ENCODE results near the gene AK3. TPM values are rescaled to one million over a fixed set of nuclear protein-coding genes. Genes with fewer than 3 reads are reported as not detected.

Gene AK3
- total RNA-seq, 1 donor from 2014 or later = 47.5 TPM

- no peaks in the 10 kb centered on the region for H3K27me3 Mint-ChIP-seq (ENCODE audit: unreplicated experiment)
- H3K9me3 Mint-ChIP-seq (ENCODE audit: unreplicated experiment) = no peaks in the 10 kb centered on the region
- H3K27ac Mint-ChIP-seq (ENCODE audit: unreplicated experiment) = no peak within 1 kb of the TSS
- TF ChIP-seq CTCF (IDR thresholded peaks at IDR 0.05) = peak; percentile 69
- H3K4me1 Mint-ChIP-seq (ENCODE audit: unreplicated experiment) = peaks cover 14% of the 10 kb centered on the region
- peaks cover 3% of the 10 kb centered on the region for H3K36me3 Mint-ChIP-seq (ENCODE audit: unreplicated experiment)
- peak; percentile 99 for DNase-seq (ENCODE audit: extremely low spot score, unreplicated experiment)
- no peak within 1 kb of the TSS for H3K4me3 Mint-ChIP-seq (ENCODE audit: unreplicated experiment)
These were observed 61.5 kb downstream of the AK3 start, which contains the start of gene CDC37L1 for GRCh38 chr9:4679268-4680172. Gene CDC37L1 (plus strand): TSS chr9:4679569. CDS start chr9:4679768, 199 bp downstream.

- no peak for DNase-seq (ENCODE audit: extremely low spot score, unreplicated experiment)
These were observed 62.2 kb downstream of the AK3 start for GRCh38 chr9:4678679-4679267.

GRCh38 chr9:4677392-4677791 lies 63.6 kb downstream of the AK3 start:
- no peak overlapping the region for H3K4me3 Mint-ChIP-seq (ENCODE audit: unreplicated experiment)
- no peaks in the 10 kb centered on the region for H3K36me3 Mint-ChIP-seq (ENCODE audit: unreplicated experiment)

More at GRCh38 chr9:4678679-4679267, 62.2 kb downstream of the AK3 start:
- no peak overlapping the region for H3K27ac Mint-ChIP-seq (ENCODE audit: unreplicated experiment)
- H3K4me1 Mint-ChIP-seq (ENCODE audit: unreplicated experiment) = peaks cover 18% of the 10 kb centered on the region
- H3K36me3 Mint-ChIP-seq (ENCODE audit: unreplicated experiment) = no peaks in the 10 kb centered on the region
- no peaks in the 10 kb centered on the region for H3K9me3 Mint-ChIP-seq (ENCODE audit: unreplicated experiment)
- no peaks in the 10 kb centered on the region for H3K27me3 Mint-ChIP-seq (ENCODE audit: unreplicated experiment)
- H3K4me3 Mint-ChIP-seq (ENCODE audit: unreplicated experiment) = no peak overlapping the region
- TF ChIP-seq CTCF (IDR thresholded peaks at IDR 0.05) = no peak

GRCh38 chr9:4674783-4675182 lies 66.2 kb downstream of the AK3 start:
- DNase-seq (ENCODE audit: extremely low spot score, unreplicated experiment) = no peak
- Mint-ChIP-seq H3K27ac (ENCODE audit: unreplicated experiment) (peak overlapping the region; percentile 56), H3K27me3 (ENCODE audit: unreplicated experiment) (no peaks in the 10 kb centered on the region), H3K4me3 (ENCODE audit: unreplicated experiment) (no peak overlapping the region), H3K4me1 (ENCODE audit: unreplicated experiment) (peaks cover 16% of the 10 kb centered on the region), H3K9me3 (ENCODE audit: unreplicated experiment) (no peaks in the 10 kb centered on the region), H3K36me3 (ENCODE audit: unreplicated experiment) (no peaks in the 10 kb centered on the region)
- TF ChIP-seq CTCF (IDR thresholded peaks at IDR 0.05) = no peak

More at GRCh38 chr9:4677392-4677791, 63.6 kb downstream of the AK3 start:
- DNase-seq (ENCODE audit: extremely low spot score, unreplicated experiment) = no peak
- Mint-ChIP-seq H3K27ac (ENCODE audit: unreplicated experiment) (no peak overlapping the region), H3K4me1 (ENCODE audit: unreplicated experiment) (peaks cover 18% of the 10 kb centered on the region), H3K9me3 (ENCODE audit: unreplicated experiment) (no peaks in the 10 kb centered on the region), H3K27me3 (ENCODE audit: unreplicated experiment) (no peaks in the 10 kb centered on the region)
- TF ChIP-seq CTCF (IDR thresholded peaks at IDR 0.05) = no peak

GRCh38 chr9:4671737-4672136 lies 69.3 kb downstream of the AK3 start:
- H3K27me3 Mint-ChIP-seq (ENCODE audit: unreplicated experiment) = peaks cover 9% of the 10 kb centered on the region
- H3K27ac Mint-ChIP-seq (ENCODE audit: unreplicated experiment) = no peak overlapping the region
- DNase-seq (ENCODE audit: extremely low spot score, unreplicated experiment) = no peak
- no peaks in the 10 kb centered on the region for H3K36me3 Mint-ChIP-seq (ENCODE audit: unreplicated experiment)
- H3K4me3 Mint-ChIP-seq (ENCODE audit: unreplicated experiment) = no peak overlapping the region
- H3K4me1 Mint-ChIP-seq (ENCODE audit: unreplicated experiment) = peaks cover 17% of the 10 kb centered on the region
- TF ChIP-seq CTCF (IDR thresholded peaks at IDR 0.05) = no peak
- H3K9me3 Mint-ChIP-seq (ENCODE audit: unreplicated experiment) = no peaks in the 10 kb centered on the region
